Skeletal muscle cell (primary cell): Measurements from ENCODE around the gene CNOT1.
"Not testable (repeated sequence)": the region's sequence is repeated elsewhere in the genome, so short reads cannot be mapped to it uniquely, and the experiment has no call there.

Experiments
- DNase-seq: peaks from one replicate; pipeline ENCODE4 v3.0.0-alpha.2; 2010; ENCODE audit warnings: low read depth
- H3K4me3 ChIP-seq: 2 replicates; pipeline ENCODE4 v1.5.1; 2011; ENCODE audit warnings: low read depth, mild to moderate bottlenecking, control low read depth, low read length, moderate library complexity

Gene CNOT1

DNA sequence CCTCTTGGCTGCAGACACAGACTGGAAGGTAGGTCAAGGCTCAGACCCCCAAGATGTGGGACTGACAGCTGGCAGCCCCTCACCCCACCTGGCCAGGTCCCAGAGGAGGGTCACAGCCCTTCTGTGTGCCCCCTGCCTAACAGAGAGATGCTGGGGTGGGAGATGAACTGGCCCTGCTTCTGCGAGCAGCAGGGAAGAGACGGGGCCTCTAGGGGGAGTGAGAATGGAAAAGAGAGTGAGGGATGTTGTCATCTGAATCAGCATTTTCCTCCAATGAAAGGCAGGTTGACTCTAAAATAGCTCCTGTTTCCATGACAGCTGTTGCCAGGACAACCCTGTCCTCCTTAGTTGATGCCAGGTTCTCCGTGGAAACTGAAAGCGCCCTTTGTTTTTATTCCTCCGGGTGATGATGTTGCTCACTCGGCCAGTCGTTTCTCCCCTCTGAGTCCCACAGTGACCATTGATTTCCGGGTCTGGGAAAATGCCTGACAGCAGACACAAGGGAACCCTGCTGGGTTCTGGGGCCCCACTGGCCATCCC is 134.6 kb downstream of the CNOT1 start:
- H3K4me3 ChIP-seq, result peak overlapping the region; percentile 8
- DNase-seq, result peak; percentile 92

DNA sequence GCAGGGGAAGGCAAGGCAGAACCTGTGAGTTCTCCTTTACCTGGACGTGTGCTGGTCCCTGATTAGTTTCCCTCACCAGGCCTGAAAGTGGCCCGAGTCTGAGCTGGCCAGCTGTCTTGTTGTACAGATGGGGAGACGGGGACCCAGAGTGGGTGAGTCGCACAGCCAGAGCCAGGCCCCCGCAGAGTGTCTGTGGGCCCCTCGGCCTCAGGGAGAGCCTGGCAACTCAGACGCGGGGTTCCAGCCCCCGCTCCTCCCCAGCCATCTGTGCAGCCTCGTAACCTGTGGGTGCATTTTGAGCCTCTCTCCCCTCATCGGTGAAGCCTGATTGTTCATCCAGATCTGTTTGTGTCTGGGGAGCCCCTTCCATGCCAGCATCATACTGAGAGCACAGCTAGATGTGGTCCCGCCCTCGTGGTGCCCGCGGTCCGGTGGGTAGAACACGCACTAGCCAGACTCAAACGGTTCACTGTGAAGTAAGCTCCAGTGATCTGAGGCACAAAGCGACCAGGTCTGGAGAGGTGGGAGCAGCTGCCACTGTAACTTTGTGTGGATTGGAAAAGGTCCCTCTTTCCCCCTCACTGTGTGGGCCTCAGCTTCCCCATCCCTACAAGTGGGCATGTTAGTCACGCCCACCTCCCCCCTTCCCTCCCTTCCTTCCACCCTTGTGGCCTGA is 135.7 kb downstream of the CNOT1 start:
- DNase-seq, result no peak
- H3K4me3 ChIP-seq, result no peak overlapping the region

DNA sequence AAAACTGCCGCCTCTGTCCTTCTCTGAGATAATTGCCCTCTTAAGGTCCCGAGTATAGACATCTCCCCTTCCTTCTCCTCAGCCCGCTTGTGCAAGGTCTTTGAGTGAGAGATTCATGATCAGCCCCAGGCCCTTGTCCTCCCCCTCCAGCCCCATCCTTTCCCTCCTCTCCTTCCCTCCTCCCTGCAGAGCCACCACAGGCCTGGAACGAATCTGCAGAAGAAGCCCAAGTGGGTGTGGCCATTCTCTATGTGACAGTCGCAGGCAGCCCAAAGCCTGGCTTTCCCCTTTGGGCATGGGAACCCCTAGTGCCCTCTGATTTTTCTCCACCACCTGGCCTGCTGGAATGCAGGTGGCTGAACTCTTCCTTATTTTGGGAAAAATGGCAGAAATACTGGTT is 136.9 kb downstream of the CNOT1 start:
- DNase-seq, result no peak
- H3K4me3 ChIP-seq, result no peak overlapping the region

- H3K4me3 ChIP-seq, result no peak overlapping the region
- DNase-seq, result no peak
These were observed 137.6 kb downstream of the CNOT1 start for GRCh38 chr16:58492066-58492465.

- not testable (repeated sequence) for H3K4me3 ChIP-seq, DNase-seq
These were observed 139.1 kb downstream of the CNOT1 start for GRCh38 chr16:58490539-58490938.

GRCh38 chr16:58490065-58490464 is 139.6 kb downstream of the CNOT1 start:
- no peak for DNase-seq
- no peak overlapping the region for H3K4me3 ChIP-seq

GRCh38 chr16:58488531-58488930 is 141.1 kb downstream of the CNOT1 start:
- H3K4me3 ChIP-seq, result no peak overlapping the region
- no peak for DNase-seq

- DNase-seq, result peak; percentile 13
- peak overlapping the region; percentile 25 for H3K4me3 ChIP-seq
These were observed 141.9 kb downstream of the CNOT1 start for GRCh38 chr16:58487566-58488351.

- H3K4me3 ChIP-seq, result no peak overlapping the region
- no peak for DNase-seq
These were observed 144.3 kb downstream of the CNOT1 start for GRCh38 chr16:58485184-58485887.

GRCh38 chr16:58481931-58482330 is 147.7 kb downstream of the CNOT1 start:
- DNase-seq, result no peak
- no peak overlapping the region for H3K4me3 ChIP-seq

GRCh38 chr16:58481226-58481869 is 148.3 kb downstream of the CNOT1 start:
- H3K4me3 ChIP-seq, result no peak overlapping the region
- DNase-seq, result no peak

- no peak overlapping the region for H3K4me3 ChIP-seq
- no peak for DNase-seq
These were observed 151.2 kb downstream of the CNOT1 start for GRCh38 chr16:58478427-58478826.

DNA sequence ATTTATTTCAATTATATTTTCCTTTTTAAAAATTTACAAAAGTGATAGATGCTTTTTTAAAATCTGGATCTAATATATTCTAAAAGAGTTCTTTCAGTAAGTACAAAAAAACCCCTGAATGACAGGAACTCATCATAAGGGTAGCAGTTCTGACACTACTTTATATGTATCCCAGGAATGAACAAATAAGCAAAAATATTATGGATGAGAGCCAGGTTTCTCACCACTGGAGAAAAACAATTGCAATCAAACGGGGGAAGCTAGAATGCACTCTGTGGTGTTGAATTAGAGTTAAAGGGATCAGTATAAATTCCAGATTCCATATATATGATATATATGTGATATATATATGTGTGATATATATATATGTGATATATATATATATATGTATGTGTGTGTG is 152.8 kb downstream of the CNOT1 start:
- no peak for DNase-seq
- H3K4me3 ChIP-seq, result no peak overlapping the region

- no peak overlapping the region for H3K4me3 ChIP-seq
- DNase-seq, result no peak
These were observed 154.5 kb downstream of the CNOT1 start for GRCh38 chr16:58475091-58475619.

DNA sequence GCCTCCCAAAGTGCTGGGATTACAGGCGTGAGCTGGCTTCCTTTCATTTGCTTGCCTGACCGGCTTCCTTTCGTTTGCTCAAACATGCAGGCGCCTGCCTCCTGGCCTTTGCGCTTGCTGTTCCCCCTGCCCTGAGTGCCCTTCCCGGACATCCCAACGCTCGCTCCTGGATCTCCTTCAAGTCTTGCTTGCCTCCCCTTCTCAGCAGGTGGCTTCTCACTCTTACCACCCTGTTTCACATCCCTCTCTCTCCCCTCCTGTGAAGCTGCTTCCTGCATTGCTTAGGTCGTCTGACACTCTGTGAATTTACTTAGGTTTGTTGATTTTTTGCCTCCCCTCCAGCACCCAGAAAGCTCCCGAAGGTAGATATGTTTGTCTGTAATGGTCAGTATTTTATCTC is 155.3 kb downstream of the CNOT1 start:
- DNase-seq, result no peak
- H3K4me3 ChIP-seq, result no peak overlapping the region

- no peak overlapping the region for H3K4me3 ChIP-seq
- DNase-seq, result no peak
These were observed 156.8 kb downstream of the CNOT1 start for GRCh38 chr16:58472827-58473226.

- H3K4me3 ChIP-seq, result no peak overlapping the region
- DNase-seq, result no peak
These were observed 157.4 kb downstream of the CNOT1 start for GRCh38 chr16:58472266-58472665.

- no peak for DNase-seq
- no peak overlapping the region for H3K4me3 ChIP-seq
These were observed 158.2 kb downstream of the CNOT1 start for GRCh38 chr16:58471209-58471975.
